CD4-positive, alpha-beta T cell (primary cell): ENCODE results near the gene LEMD2. TPM values are rescaled to one million over a fixed set of nuclear protein-coding genes. Genes with fewer than 3 reads are reported as not detected.

Experiments used
- ATAC-seq: fragments of 200-7000 bp; cut with Tn5 transposase; one replicate; pipeline ENCODE4 v1.10.0; 2022; ENCODE audit warnings: mild to moderate bottlenecking; ENCODE audit not compliant: poor library complexity
- CTCF ChIA-PET: fragments of 350-600 bp; sonication (Branson Sonifier 250); formaldehyde crosslinking; loops from one replicate; lab custom pipeline; 2021; ENCODE audit warnings: antibody characterized with exemption, inconsistent platforms; lab: Charles Lee
- POLR2A ChIA-PET: fragments of 350-600 bp; sonication (Branson Sonifier 250); formaldehyde crosslinking; loops from one replicate; lab custom pipeline; 2021; ENCODE audit warnings: antibody characterized with exemption, inconsistent platforms; lab: Charles Lee
- DNase-seq, 14 experiments: peaks; one replicate each; pipeline ENCODE4 v3.0.0-alpha.2; 2013 to 2020; ENCODE audit warnings: mixed read lengths in 2 of 14
- H3K27ac ChIP-seq, 2 donors: one replicate each; pipeline versions ENCODE4 v1.5.1 to v1.7.0; 2013; ENCODE audit warnings: low read length in 2 of 2, low read depth in 1 of 2, mild to moderate bottlenecking in 1 of 2
- H3K27me3 ChIP-seq, 2 experiments: 1 replicate in 1 of 2; 2 replicates in 1 of 2; pipeline versions ENCODE4 v1.6.1 to v1.7.0; 2013; ENCODE audit warnings: low read length in 2 of 2, control low read depth in 1 of 2, mild to moderate bottlenecking in 1 of 2, moderate library complexity in 1 of 2; ENCODE audit not compliant: insufficient read depth in 2 of 2, control insufficient read depth in 1 of 2
- H3K36me3 ChIP-seq: one replicate; pipeline ENCODE4 v1.6.1; 2013; ENCODE audit warnings: low read length, control low read depth; ENCODE audit not compliant: insufficient read depth
- H3K4me1 ChIP-seq: one replicate; pipeline ENCODE4 v1.6.1; 2013; ENCODE audit warnings: low read length, control low read depth; ENCODE audit not compliant: insufficient read depth
- H3K4me3 ChIP-seq: one replicate; pipeline ENCODE4 v1.5.1; 2013; ENCODE audit warnings: mild to moderate bottlenecking, low read length, moderate library complexity
- H3K9me3 ChIP-seq, 2 experiments: 1 replicate in 1 of 2; 2 replicates in 1 of 2; pipeline versions ENCODE4 v1.6.1 to v1.7.0; 2013; ENCODE audit warnings: low read length in 2 of 2, mild to moderate bottlenecking in 2 of 2, control low read depth in 1 of 2, moderate library complexity in 1 of 2; ENCODE audit not compliant: control insufficient read depth in 1 of 2, insufficient read depth in 1 of 2
- H3K27ac Mint-ChIP-seq: one replicate; pipeline ENCODE4 v1.8.0; 2020; ENCODE audit warnings: mixed read lengths
- H3K27me3 Mint-ChIP-seq: one replicate; pipeline ENCODE4 v1.8.0; 2021; ENCODE audit warnings: mixed read lengths
- H3K36me3 Mint-ChIP-seq: one replicate; pipeline ENCODE4 v1.8.0; 2021; ENCODE audit warnings: low read depth, mixed read lengths
- H3K4me1 Mint-ChIP-seq: one replicate; pipeline ENCODE4 v1.8.0; 2021; ENCODE audit warnings: low read depth, mixed read lengths
- H3K4me3 Mint-ChIP-seq: one replicate; pipeline ENCODE4 v1.8.0; 2020; ENCODE audit warnings: mild to moderate bottlenecking, mixed read lengths
- H3K9me3 Mint-ChIP-seq: one replicate; pipeline ENCODE4 v1.8.0; 2020; ENCODE audit warnings: mixed read lengths
- CTCF ChIP-seq: fragments of 200-600 bp; IDR thresholded peaks from one replicate; pipeline ENCODE4 v1.8.0; 2022; ENCODE audit warnings: antibody characterized with exemption, mild to moderate bottlenecking
- intact Hi-C, 2 experiments: fragments of 100-400 bp; cut with DNase I in 1 of 2; cut with micrococcal nuclease in 1 of 2; formaldehyde crosslinking; loops; one replicate each; pipeline versions ENCODE4 v1.15.1 to v1.9.0; 2023 to 2025; cut with DNase I, micrococcal nuclease
- total RNA-seq, 174 experiments: library from RNA in 2 of 174; stranded (reverse) in 2 of 174; gene quantifications; one replicate each; pipeline ENCODE4 v1.2.3 and lab custom pipeline; 2021 to 2026

Gene LEMD2
- total RNA-seq, 2 experiments from 2014 or later: 122 to 124 TPM

DNA sequence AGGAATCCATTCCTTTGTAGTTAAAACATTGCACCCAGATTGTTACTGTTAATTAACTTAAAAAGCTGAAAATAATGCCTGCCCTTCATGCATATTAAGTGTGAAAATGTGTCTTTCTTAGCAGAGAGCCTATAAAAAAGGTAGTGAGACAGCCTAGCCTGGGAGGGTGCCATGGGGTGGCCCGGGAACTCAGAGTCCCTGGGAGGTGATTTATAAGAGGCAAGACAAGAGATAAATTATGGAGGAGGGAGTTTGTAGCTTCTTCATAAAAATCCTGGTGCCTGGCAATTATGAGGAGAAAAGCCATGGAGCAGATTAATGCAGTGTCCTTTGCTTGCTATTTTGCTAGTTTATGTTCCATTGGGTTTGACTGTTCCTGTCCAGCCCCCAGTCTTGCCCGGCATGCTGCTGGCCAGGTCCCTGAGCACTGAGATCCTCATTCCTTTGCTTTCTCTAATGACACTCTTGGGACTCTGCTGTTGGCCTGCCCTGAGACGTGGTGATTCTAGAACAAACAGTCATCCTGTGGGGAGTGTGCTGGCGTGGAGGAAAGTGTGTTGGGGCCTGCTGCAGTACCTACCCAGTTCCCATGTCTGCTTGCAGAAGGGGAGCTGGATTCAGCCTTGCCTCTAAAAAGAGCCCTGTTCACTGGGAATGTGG, 10.7 kb upstream of the LEMD2 start:
- TF ChIP-seq CTCF: no peak
- Histone ChIP-seq H3K9me3 (no peaks in the 10 kb centered on the region), H3K27ac (no peak overlapping the region), H3K4me3 (no peak overlapping the region), H3K36me3 (no peaks in the 10 kb centered on the region), H3K27me3 (peaks cover 0 to 6% of the 10 kb centered on the region in 2 experiments), H3K4me1 (no peaks in the 10 kb centered on the region)
- Mint-ChIP-seq H3K4me3 (no peak overlapping the region), H3K27me3 (peaks cover 4% of the 10 kb centered on the region), H3K27ac (no peak overlapping the region), H3K36me3 (no peaks in the 10 kb centered on the region), H3K4me1 (no peaks in the 10 kb centered on the region), H3K9me3 (no peaks in the 10 kb centered on the region)
- intact Hi-C loops: no loop called here
- POLR2A ChIA-PET: no interaction called here
- CTCF ChIA-PET: interaction anchor here (0.6 kb wide), 1 partner anchor 490 kb away, joined by 3 read pairs; no protein-coding TSS in a partner anchor
- no peak for ATAC-seq
- DNase-seq: no peak

- Histone ChIP-seq H3K4me1 (no peaks in the 10 kb centered on the region), H3K9me3 (no peaks in the 10 kb centered on the region), H3K27me3 (peaks cover 0 to 3% of the 10 kb centered on the region in 2 experiments), H3K27ac (no peak overlapping the region), H3K36me3 (no peaks in the 10 kb centered on the region), H3K4me3 (no peak overlapping the region)
- DNase-seq: no peak
- no peak for TF ChIP-seq CTCF
- Mint-ChIP-seq H3K9me3 (no peaks in the 10 kb centered on the region), H3K27me3 (no peaks in the 10 kb centered on the region), H3K4me1 (no peaks in the 10 kb centered on the region), H3K4me3 (no peak overlapping the region), H3K27ac (no peak overlapping the region), H3K36me3 (no peaks in the 10 kb centered on the region)
- no peak for ATAC-seq
- ChIA-PET POLR2A (interaction anchor here (0.7 kb wide), 1 partner anchor 9 kb away, joined by 4 read pairs; the partner anchor contains the start of gene LEMD2), CTCF (no interaction called here)
- intact Hi-C loops: no loop called here
These were observed 9.5 kb upstream of the LEMD2 start for GRCh38 chr6:33798343-33798848.

DNA sequence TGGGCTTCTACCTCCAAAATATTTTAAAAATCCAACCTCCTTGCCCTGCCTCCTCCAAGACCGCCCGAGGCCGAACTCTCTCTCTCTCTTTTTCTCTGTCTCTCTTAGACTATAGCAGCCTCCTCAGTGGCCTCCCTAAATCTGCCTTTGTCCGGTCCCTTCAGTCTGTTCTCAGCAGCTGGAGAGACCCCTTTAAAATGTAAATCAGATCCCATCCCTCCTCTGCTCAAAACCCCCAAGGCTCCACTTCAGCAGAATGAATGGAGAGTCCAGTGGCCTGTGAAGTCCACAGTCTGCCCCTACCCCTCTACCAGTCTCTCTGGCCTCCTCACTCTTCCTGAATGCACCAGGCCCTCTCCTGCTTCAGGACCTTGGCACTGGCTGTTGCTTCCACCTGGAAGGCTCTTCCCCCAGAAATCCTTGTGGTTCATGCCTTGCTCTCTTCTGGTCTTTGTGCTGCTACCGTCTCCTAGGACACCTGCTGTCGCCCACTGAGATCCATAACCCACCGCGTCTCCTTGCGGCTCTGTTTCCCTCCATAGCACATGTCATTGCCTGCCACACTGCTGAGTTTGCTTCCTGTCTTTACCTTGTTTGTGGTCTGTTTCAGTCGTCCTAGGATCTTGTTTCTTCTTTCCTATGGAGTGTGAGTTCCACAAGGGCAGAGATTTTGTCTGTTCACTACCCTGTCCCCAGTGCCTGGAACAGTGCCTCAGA, 8.9 kb upstream of the LEMD2 start:
- Mint-ChIP-seq H3K4me1 (no peaks in the 10 kb centered on the region), H3K4me3 (no peak overlapping the region), H3K27ac (no peak overlapping the region), H3K27me3 (no peaks in the 10 kb centered on the region), H3K9me3 (no peaks in the 10 kb centered on the region), H3K36me3 (no peaks in the 10 kb centered on the region)
- CTCF ChIA-PET: no interaction called here
- DNase-seq (no peak), ATAC-seq (no peak)
- Histone ChIP-seq H3K9me3 (no peaks in the 10 kb centered on the region), H3K4me1 (no peaks in the 10 kb centered on the region), H3K27ac (no peak overlapping the region), H3K36me3 (no peaks in the 10 kb centered on the region), H3K4me3 (no peak overlapping the region), H3K27me3 (peaks cover 0 to 3% of the 10 kb centered on the region in 2 experiments)
- intact Hi-C loops: no loop called here
- TF ChIP-seq CTCF: no peak
- POLR2A ChIA-PET: interaction anchor here (0.7 kb wide), 1 partner anchor 9 kb away, joined by 4 read pairs; the partner anchor contains the start of gene LEMD2
